ENCODE data around the gene NPEPPS. TPM values are rescaled to one million over a fixed set of nuclear protein-coding genes. Genes with fewer than 3 reads are reported as not detected.

The NPEPPS gene
- total and polyA plus RNA-seq, 2 of the 8 experiments (the other 6 are each of a cell fraction or from before 2014, with no cell fraction given), result 53.6 to 118 TPM

- Histone ChIP-seq H3K79me1 (ENCODE audit: low read depth, low read length) (no peaks in the 10 kb centered on the region), H2AK5ac (ENCODE audit: low read depth, low read length) (no peak overlapping the region), H3K56ac (replicated peaks; ENCODE audit: insufficient read length, low read depth, low read length) (no peak overlapping the region), H3K79me2 (ENCODE audit: control insufficient read depth in 1 of 2, insufficient read depth in 2 of 2, low read length in 2 of 2) (no peaks in the 10 kb centered on the region), H2BK5ac (ENCODE audit: low read depth, low read length) (no peak overlapping the region), H3K9ac (replicated peaks in 1 of 4; ENCODE audit: extremely low read depth in 1 of 4, low read depth in 3 of 4, low read length in 3 of 4) (no peak overlapping the region), H2AFZ (ENCODE audit: low read length) (no peak overlapping the region), H3K27ac (ENCODE audit: low read depth, low read length) (no peak overlapping the region), H3K4me3 (ENCODE audit: extremely low read depth in 1 of 4, insufficient read depth in 2 of 4, low read depth in 3 of 4, low read length in 4 of 4) (no peak overlapping the region), H4K20me1 (replicated peaks in 1 of 2; ENCODE audit: control insufficient read depth in 1 of 2, insufficient read depth in 2 of 2, low read length in 2 of 2) (peaks cover 0 to 2% of the 10 kb centered on the region in 2 experiments), H3K36me3 (ENCODE audit: control insufficient read depth in 2 of 4, insufficient read depth in 4 of 4, low read length in 3 of 4) (no peaks in the 10 kb centered on the region; a peak in 2 of 8 replicates), H2BK120ac (replicated peaks; ENCODE audit: low read depth, low read length) (no peak overlapping the region), H3K9me3 (ENCODE audit: insufficient read depth in 2 of 2, low read depth in 1 of 2, low read length in 1 of 2) (no peaks in the 10 kb centered on the region), H3K4ac (replicated peaks; ENCODE audit: insufficient read length, low read depth, low read length) (no peak overlapping the region), H3K4me1 (replicated peaks in 1 of 4; ENCODE audit: control insufficient read depth in 3 of 4, insufficient read depth in 4 of 4, low read length in 3 of 4) (no peaks in the 10 kb centered on the region), H3K23me2 (ENCODE audit: low read depth, low read length) (no peaks in the 10 kb centered on the region), H2BK12ac (ENCODE audit: low read depth, low read length) (no peak overlapping the region), H2BK20ac (ENCODE audit: low read length) (no peak overlapping the region), H3K27me3 (replicated peaks in 1 of 4; ENCODE audit: control insufficient read depth in 3 of 4, extremely low read depth in 1 of 4, insufficient read depth in 3 of 4, low read length in 3 of 4) (no peaks in the 10 kb centered on the region), H2BK15ac (ENCODE audit: low read length) (no peak overlapping the region), H3K4me2 (ENCODE audit: insufficient read depth in 1 of 2, low read depth in 2 of 2, low read length in 2 of 2) (no peak overlapping the region), H4K5ac (ENCODE audit: insufficient read length, low read depth, low read length) (no peak overlapping the region), H4K8ac (ENCODE audit: extremely low read depth, insufficient read depth, low read length) (no peak overlapping the region), H4K91ac (replicated peaks; ENCODE audit: insufficient read length, low read length) (no peak overlapping the region), H3K18ac (ENCODE audit: extremely low read depth, low read length) (no peak overlapping the region), H3K14ac (ENCODE audit: insufficient read length) (no peak overlapping the region), H3K23ac (ENCODE audit: insufficient read length) (no peak overlapping the region)
- 94% methylated on average over 3 of the region's 3 CpGs; no CpG with 5 or more reads in 1 of the 2 experiments for WGBS, 2 experiments (ENCODE audit: extremely low coverage in 1 of 2, insufficient coverage in 1 of 2, insufficient read length in 1 of 2, insufficient replicate concordance in 2 of 2, low coverage in 1 of 2, low lambda C conversion rate in 2 of 2, missing lambda C conversion rate in 1 of 2)
- ChIA-PET POLR2A (ENCODE audit: partially characterized antibody) (interaction anchor here (0.6 to 3.3 kb wide), 3 partner anchors 14 to 520 kb away, joined by 3 to 16 read pairs (median 4); partner anchors contain the start of gene KPNB1), CTCF (ENCODE audit: partially characterized antibody) (interaction anchor here (1.4 kb wide), 1 partner anchor 12 kb away, joined by 3 read pairs; no protein-coding TSS in a partner anchor)
- no peak for FAIRE-seq
- no peak for DNase-seq (ENCODE audit: low read depth in 1 of 2, low spot score in 2 of 2)
- TF ChIP-seq SUZ12 (IDR thresholded peaks at IDR 0.05; ENCODE audit: low read length), result no peak
- no peak for TF ChIP-seq TCF12 (IDR thresholded peaks at IDR 0.05; ENCODE audit: low read depth, low read length)
- TF ChIP-seq BRCA1 (IDR thresholded peaks at IDR 0.05; ENCODE audit: low read depth, low read length), result no peak
- no peak for TF ChIP-seq TAF7 (optimal IDR thresholded peaks at IDR 0.05; ENCODE audit: borderline replicate concordance, low read depth, low read length)
- no peak for TF ChIP-seq POLR2AphosphoS5 (IDR thresholded peaks at IDR 0.05; ENCODE audit: low read depth, low read length)
- TF ChIP-seq SAP30 (IDR thresholded peaks at IDR 0.05; ENCODE audit: insufficient read depth, insufficient replicate concordance, low read length), result no peak
- TF ChIP-seq SP1 (IDR thresholded peaks at IDR 0.05; ENCODE audit: low read depth, low read length), result no peak
- no peak for TF ChIP-seq ATF2 (IDR thresholded peaks at IDR 0.05; ENCODE audit: low read length)
- TF ChIP-seq KDM4A (IDR thresholded peaks at IDR 0.05; ENCODE audit: low read depth, low read length, severe bottlenecking), result no peak
- TF ChIP-seq CREB1 (IDR thresholded peaks at IDR 0.05), result no peak
- no peak for TF ChIP-seq RNF2 (IDR thresholded peaks at IDR 0.05; ENCODE audit: borderline replicate concordance, low read depth, low read length, missing control alignments, poor library complexity, severe bottlenecking)
- TF ChIP-seq CEBPB (IDR thresholded peaks at IDR 0.05; ENCODE audit: low read depth, low read length), result no peak
- TF ChIP-seq MAFK (IDR thresholded peaks at IDR 0.05; ENCODE audit: low read depth, low read length), result no peak
Observed at GRCh38 chr17:47635734-47636133, 104.8 kb downstream of the NPEPPS start.

Measured in H1 (cell line).